Testis (tissue), 2 donors: ENCODE measurements around the gene KRR1.

Experiments used
- CTCF ChIP-seq, 3 experiments: fragments of 450-650 bp in 2 of 3; fragments of 200-600 bp in 1 of 3; sonication (generic) in 1 of 3; IDR thresholded peaks; one replicate each; pipeline ENCODE4 v1.5.1; 2016 to 2019; ENCODE audit warnings: antibody characterized with exemption in 3 of 3, mild to moderate bottlenecking in 2 of 3, moderate library complexity in 1 of 3
- POLR2A ChIP-seq: fragments of 450-650 bp; IDR thresholded peaks from one replicate; pipeline ENCODE4 v1.6.1; 2017; ENCODE audit warnings: antibody characterized with exemption, mild to moderate bottlenecking, moderate library complexity

GRCh38 chr12:75452675-75453330, 58.6 kb downstream of the KRR1 start:
- TF ChIP-seq CTCF (IDR thresholded peaks at IDR 0.05): no peak
- no peak for TF ChIP-seq POLR2A
